Measurements from ENCODE around the gene FRAT1. TPM values are rescaled to one million over a fixed set of nuclear protein-coding genes. Genes with fewer than 3 reads are reported as not detected.

Gene FRAT1
- total and polyA plus RNA-seq, 3 donors from 2014 or later: 9.7 to 29.9 (median 22.1) TPM

DNA sequence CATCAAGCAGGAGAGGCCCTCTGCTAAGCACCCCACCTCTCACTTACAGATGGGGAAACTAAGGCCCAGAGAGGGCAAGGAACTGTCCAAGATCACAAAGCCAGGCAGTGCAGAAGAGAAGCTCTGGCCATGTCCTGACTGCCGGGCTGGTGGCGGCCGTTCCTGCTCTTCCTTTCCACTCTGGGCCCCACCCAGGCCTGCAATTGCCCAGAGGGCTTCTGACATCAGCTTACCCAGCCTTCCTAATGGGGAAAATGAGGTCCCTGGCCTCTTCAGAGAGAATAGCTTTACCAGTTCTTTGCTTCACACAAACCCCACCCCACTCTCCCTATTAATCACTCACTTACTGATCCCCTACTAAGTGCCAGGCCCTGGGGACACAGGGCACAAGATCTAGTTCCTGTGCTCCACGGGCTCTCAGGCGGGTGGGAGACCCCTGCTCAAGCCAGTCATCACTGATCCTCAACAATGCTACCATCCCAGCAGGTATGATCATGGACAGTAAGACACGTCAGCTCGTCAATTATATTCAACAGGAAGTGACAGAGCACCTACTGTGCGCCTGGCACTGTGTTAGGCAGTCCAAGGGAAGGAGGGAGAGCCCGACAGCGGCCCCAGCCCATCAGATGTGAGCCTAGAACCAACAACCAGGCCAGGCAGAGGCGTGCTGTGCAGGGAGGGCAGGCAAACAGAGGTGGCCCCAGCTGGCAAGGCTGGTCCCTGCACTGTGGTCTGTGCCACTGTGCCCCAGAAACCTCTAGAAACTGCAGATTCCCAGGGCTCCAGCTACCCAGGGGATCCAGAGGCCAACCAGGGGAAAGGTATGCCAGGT lies 41.9 kb downstream of the FRAT1 start:
- H3K36me3 ChIP-seq (ENCODE audit: low read depth, missing control alignments): no peaks in the 10 kb centered on the region
- TF ChIP-seq CTCF (IDR thresholded peaks at IDR 0.05): no peak
- TF ChIP-seq POLR2A (IDR thresholded peaks at IDR 0.05): no peak
- intact Hi-C loops (cut with DNase I; ENCODE audit: low total_unique reads): no loop called here

GRCh38 chr10:97361537-97361901 lies 42.4 kb downstream of the FRAT1 start:
- Histone ChIP-seq H3K27me3 (no peaks in the 10 kb centered on the region), H3K9me3 (no peaks in the 10 kb centered on the region), H3K4me3 (no peak overlapping the region), H3K36me3 (ENCODE audit: low read depth, missing control alignments) (no peaks in the 10 kb centered on the region), H3K4me1 (no peaks in the 10 kb centered on the region), H3K27ac (no peak overlapping the region)
- 82 to 91% methylated on average over 8 to 11 of the region's 11 CpGs for WGBS, 2 donors
- TF ChIP-seq CTCF (IDR thresholded peaks at IDR 0.05) (no peak), POLR2A (IDR thresholded peaks at IDR 0.05) (no peak)
- DNase-seq: no peak
- intact Hi-C loops (cut with DNase I; ENCODE audit: low total_unique reads): no loop called here

More for the DNA sequence above, 41.9 kb downstream of the FRAT1 start:
- WGBS, 2 donors: 92 to 100% methylated on average over 8 to 11 of the region's 11 CpGs
- Histone ChIP-seq H3K27ac (no peak overlapping the region), H3K4me1 (no peaks in the 10 kb centered on the region), H3K9me3 (no peaks in the 10 kb centered on the region), H3K27me3 (no peaks in the 10 kb centered on the region), H3K4me3 (no peak overlapping the region)
- no peak for DNase-seq

- 82 to 87% methylated on average over 9 to 11 of the region's 11 CpGs for WGBS, 2 donors
- H3K27ac ChIP-seq: no peak overlapping the region
- H3K4me3 ChIP-seq: no peak overlapping the region
- intact Hi-C loops (cut with DNase I; ENCODE audit: low total_unique reads): no loop called here
- no peaks in the 10 kb centered on the region for H3K36me3 ChIP-seq (ENCODE audit: low read depth, missing control alignments)
- no peak for TF ChIP-seq POLR2A (IDR thresholded peaks at IDR 0.05)
- no peak for DNase-seq
- H3K4me1 ChIP-seq: no peaks in the 10 kb centered on the region
- H3K27me3 ChIP-seq: no peaks in the 10 kb centered on the region
- no peaks in the 10 kb centered on the region for H3K9me3 ChIP-seq
Measured at GRCh38 chr10:97362310-97363033, 43.4 kb downstream of the FRAT1 start.

DNA sequence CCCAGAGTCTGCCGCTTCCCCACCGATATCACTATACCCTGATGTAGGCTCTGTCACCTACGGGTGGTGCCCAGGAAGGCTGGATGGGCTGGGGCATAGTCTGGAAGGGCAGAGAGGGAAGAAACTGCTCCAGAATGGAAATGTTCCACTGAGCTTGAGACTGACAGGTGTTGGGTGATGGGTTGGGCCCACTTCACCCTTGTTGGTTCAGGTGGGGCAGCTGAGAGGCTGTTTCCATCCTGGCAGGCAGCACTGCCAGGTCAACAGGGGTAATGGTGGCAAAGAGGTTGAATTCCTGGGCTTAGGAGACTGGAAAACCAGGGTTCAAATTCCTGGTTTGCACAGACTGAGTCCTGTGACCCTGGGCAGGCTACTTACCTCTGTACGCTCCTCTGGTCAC lies 44.0 kb downstream of the FRAT1 start:
- intact Hi-C loops (cut with DNase I; ENCODE audit: low total_unique reads): no loop called here
- Histone ChIP-seq H3K9me3 (no peaks in the 10 kb centered on the region), H3K4me1 (no peaks in the 10 kb centered on the region), H3K27ac (no peak overlapping the region), H3K36me3 (ENCODE audit: low read depth, missing control alignments) (no peaks in the 10 kb centered on the region), H3K27me3 (no peaks in the 10 kb centered on the region), H3K4me3 (no peak overlapping the region)
- WGBS, 2 donors: 80 to 93% methylated on average over 2 to 4 of the region's 4 CpGs
- no peak for DNase-seq
- no peak for TF ChIP-seq POLR2A (IDR thresholded peaks at IDR 0.05)
- no peak for TF ChIP-seq CTCF (IDR thresholded peaks at IDR 0.05)

DNA sequence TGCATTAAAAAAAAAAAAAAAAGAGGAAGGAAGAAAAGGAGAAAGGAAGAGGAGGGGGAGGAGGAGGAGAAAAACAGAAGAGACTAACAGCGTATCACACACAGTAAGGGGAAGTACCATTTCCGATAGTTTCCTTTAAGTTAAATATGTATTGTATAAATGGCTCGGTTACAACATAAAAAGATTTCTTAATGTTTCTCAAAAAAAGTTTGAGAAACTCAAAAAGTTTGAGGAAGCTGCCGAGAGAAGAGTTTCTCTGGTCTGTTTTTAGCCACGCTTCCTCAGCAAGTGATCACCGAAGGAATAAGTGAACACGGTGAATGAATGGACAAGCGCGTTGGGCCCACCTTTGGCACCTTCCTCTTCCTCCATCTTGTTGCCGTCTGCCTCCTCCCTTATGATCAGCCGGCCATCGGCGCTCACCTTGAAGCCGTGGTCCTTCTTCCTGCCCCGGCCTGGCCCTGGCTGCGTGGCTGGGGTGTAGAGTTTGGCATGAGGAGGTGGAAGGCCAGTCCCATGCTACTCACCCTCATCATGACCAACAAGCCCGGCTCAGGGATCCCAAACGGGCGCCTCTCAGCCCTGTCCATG lies 46.8 kb downstream of the FRAT1 start:
- DNase-seq: no peak
- no peaks in the 10 kb centered on the region for H3K36me3 ChIP-seq (ENCODE audit: low read depth, missing control alignments)
- TF ChIP-seq POLR2A (IDR thresholded peaks at IDR 0.05) (no peak), CTCF (IDR thresholded peaks at IDR 0.05) (no peak)
- H3K27me3 ChIP-seq: no peaks in the 10 kb centered on the region
- no peak overlapping the region for H3K27ac ChIP-seq
- intact Hi-C loops (cut with DNase I; ENCODE audit: low total_unique reads): no loop called here
- H3K4me3 ChIP-seq: no peak overlapping the region
- WGBS, 2 donors: 85 to 89% methylated on average over 19 of the region's 19 CpGs
- no peaks in the 10 kb centered on the region for H3K4me1 ChIP-seq
- no peaks in the 10 kb centered on the region for H3K9me3 ChIP-seq
